Renal cortex interstitium (tissue), 15 donors: ENCODE data around the gene SARS2. TPM values are rescaled to one million over a fixed set of nuclear protein-coding genes. Genes with fewer than 3 reads are reported as not detected.
"Not testable (repeated sequence)": the region's sequence is repeated elsewhere in the genome, so short reads cannot be mapped to it uniquely, and the experiment has no call there.

Experiments
- DNase-seq, 11 donors: peaks; one replicate each; pipeline ENCODE4 v3.0.0-alpha.2; 2013; ENCODE audit warnings: low read depth in 9 of 11, low spot score in 4 of 11; ENCODE audit errors: extremely low read depth in 1 of 11
- long read RNA-seq, 16 experiments: transcript quantifications; one replicate each; lab custom pipeline, GENCODE V29; 2026
- polyA plus RNA-seq, 3 donors: library from polyadenylated mRNA; unstranded; fragments of 120-200 nt; gene quantifications; one replicate each; pipeline ENCODE4 v1.2.1, GENCODE V29; 2013; ENCODE audit not compliant: insufficient read length in 3 of 3

The SARS2 gene, protein sequence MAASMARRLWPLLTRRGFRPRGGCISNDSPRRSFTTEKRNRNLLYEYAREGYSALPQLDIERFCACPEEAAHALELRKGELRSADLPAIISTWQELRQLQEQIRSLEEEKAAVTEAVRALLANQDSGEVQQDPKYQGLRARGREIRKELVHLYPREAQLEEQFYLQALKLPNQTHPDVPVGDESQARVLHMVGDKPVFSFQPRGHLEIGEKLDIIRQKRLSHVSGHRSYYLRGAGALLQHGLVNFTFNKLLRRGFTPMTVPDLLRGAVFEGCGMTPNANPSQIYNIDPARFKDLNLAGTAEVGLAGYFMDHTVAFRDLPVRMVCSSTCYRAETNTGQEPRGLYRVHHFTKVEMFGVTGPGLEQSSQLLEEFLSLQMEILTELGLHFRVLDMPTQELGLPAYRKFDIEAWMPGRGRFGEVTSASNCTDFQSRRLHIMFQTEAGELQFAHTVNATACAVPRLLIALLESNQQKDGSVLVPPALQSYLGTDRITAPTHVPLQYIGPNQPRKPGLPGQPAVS
- polyA plus RNA-seq = 10 to 100 TPM; 43.2 to 56.0 (median 50.9) TPM
- long read RNA-seq, donor 1, partial matches to known transcripts = 0 of 3 reads
- long read RNA-seq, donor 1, other reads (novel, unspliced or antisense) = 0 of 3 reads
- long read RNA-seq, donor 2, partial matches to known transcripts = 0 of 4 reads
- long read RNA-seq, donor 2, other reads (novel, unspliced or antisense) = 0 of 4 reads
- long read RNA-seq, donor 3, transcript SARS2-201 (16 exons, 2,057 nt) = major isoform, 6 of 7 reads
- long read RNA-seq, donor 3, partial matches to known transcripts = 0 of 7 reads
- long read RNA-seq, donor 3, other reads (novel, unspliced or antisense) = 0 of 7 reads
- long read RNA-seq, donor 4, partial matches to known transcripts = 0 of 2 reads
- long read RNA-seq, donor 4, other reads (novel, unspliced or antisense) = 0 of 2 reads
- long read RNA-seq, donor 5, transcript SARS2-201 (16 exons, 2,057 nt) = major isoform, 9 of 12 reads
- long read RNA-seq, donor 5, partial matches to known transcripts = 0 of 12 reads
- long read RNA-seq, donor 5, other reads (novel, unspliced or antisense) = 0 of 12 reads
- long read RNA-seq, donor 6, partial matches to known transcripts = 0 of 7 reads
- long read RNA-seq, donor 6, other reads (novel, unspliced or antisense) = 0 of 7 reads
- long read RNA-seq, donor 7, partial matches to known transcripts = 0 of 5 reads
- long read RNA-seq, donor 7, other reads (novel, unspliced or antisense) = 0 of 5 reads
- long read RNA-seq, donor 8, transcript SARS2-201 (16 exons, 2,057 nt) = major isoform, 9 of 10 reads
- long read RNA-seq, donor 8, partial matches to known transcripts = 0 of 10 reads
- long read RNA-seq, donor 8, other reads (novel, unspliced or antisense) = 0 of 10 reads
- long read RNA-seq, donor 9, transcript SARS2-201 (16 exons, 2,057 nt) = major isoform, 6 of 7 reads
- long read RNA-seq, donor 9, partial matches to known transcripts = 0 of 7 reads
- long read RNA-seq, donor 9, other reads (novel, unspliced or antisense) = 0 of 7 reads
- long read RNA-seq, donor 10, partial matches to known transcripts = 0 of 4 reads
- long read RNA-seq, donor 10, other reads (novel, unspliced or antisense) = 0 of 4 reads
- long read RNA-seq, donor 11, partial matches to known transcripts = 0 of 4 reads
- long read RNA-seq, donor 11, other reads (novel, unspliced or antisense) = 0 of 4 reads
- long read RNA-seq, donor 12, partial matches to known transcripts = 0 of 2 reads
- long read RNA-seq, donor 12, other reads (novel, unspliced or antisense) = 0 of 2 reads
- long read RNA-seq, donor 13, transcript SARS2-201 (16 exons, 2,057 nt) = major isoform, 17 of 21 reads
- long read RNA-seq, donor 13, partial matches to known transcripts = 0 of 21 reads
- long read RNA-seq, donor 13, other reads (novel, unspliced or antisense) = 0 of 21 reads
- long read RNA-seq, donor 14, partial matches to known transcripts = 0 of 1 reads
- long read RNA-seq, donor 14, other reads (novel, unspliced or antisense) = 0 of 1 reads
- long read RNA-seq, donor 15, partial matches to known transcripts = 0 of 3 reads
- long read RNA-seq, donor 15, other reads (novel, unspliced or antisense) = 0 of 3 reads
- long read RNA-seq, donor 16, transcript SARS2-201 (16 exons, 2,057 nt) = major isoform, 11 of 15 reads
- long read RNA-seq, donor 16, partial matches to known transcripts = 0 of 15 reads
- long read RNA-seq, donor 16, other reads (novel, unspliced or antisense) = 0 of 15 reads

- peak in 10 of 11 donors; percentile 83 to 94 (median 89) for DNase-seq
Measured at GRCh38 chr19:38929929-38930775, at the start of gene SARS2. Gene SARS2, minus strand, starts transcription at chr19:38930763. Its CDS starts 27 bp downstream, at chr19:38930736.

DNA sequence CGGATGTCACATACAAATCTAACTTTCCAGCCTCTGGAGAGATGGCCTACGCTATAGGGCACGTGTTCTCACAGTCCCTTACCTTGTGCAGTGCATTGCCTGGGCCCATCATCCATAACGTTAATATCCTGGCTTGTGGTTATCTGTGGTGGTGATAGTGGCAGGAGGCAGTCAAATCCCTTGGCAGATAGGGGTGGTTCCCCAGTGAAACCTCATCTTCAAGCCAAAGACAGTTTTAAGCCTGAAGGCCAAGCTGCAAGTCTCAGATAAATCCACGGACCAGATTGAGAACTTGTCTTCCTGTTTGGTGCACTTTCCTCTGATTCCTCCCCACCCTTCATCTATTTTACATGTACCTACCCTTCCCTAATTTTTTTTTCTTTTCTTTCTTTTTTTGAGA, 49.2 kb upstream of the SARS2 start:
- no peak for DNase-seq

GRCh38 chr19:38978326-38978689, 47.7 kb upstream of the SARS2 start:
- no peak for DNase-seq

GRCh38 chr19:38977445-38978325, 47.1 kb upstream of the SARS2 start:
- no peak for DNase-seq

DNA sequence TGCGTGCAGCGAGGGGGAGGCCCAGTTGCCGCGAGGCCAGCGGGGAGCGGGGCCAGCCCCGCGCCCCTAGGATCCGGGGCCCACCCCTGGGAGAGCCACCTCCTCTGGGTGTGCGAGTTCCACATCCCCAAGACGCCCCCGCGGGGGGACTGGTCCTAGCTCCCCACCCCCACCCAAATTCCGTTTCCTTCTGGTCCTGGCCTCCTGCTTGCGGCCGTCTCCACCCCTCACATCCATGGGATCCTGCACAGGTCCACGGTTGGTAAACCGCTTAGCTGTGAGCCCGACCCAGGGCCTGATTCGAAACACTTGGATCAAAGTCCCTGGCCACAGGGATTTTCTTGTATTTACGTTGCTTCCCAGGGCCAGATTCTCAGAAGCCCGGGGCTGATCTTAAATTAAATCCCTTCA, 45.3 kb upstream of the SARS2 start:
- DNase-seq = peak in 8 of 11 donors; percentile 31 to 53 (median 38)

DNA sequence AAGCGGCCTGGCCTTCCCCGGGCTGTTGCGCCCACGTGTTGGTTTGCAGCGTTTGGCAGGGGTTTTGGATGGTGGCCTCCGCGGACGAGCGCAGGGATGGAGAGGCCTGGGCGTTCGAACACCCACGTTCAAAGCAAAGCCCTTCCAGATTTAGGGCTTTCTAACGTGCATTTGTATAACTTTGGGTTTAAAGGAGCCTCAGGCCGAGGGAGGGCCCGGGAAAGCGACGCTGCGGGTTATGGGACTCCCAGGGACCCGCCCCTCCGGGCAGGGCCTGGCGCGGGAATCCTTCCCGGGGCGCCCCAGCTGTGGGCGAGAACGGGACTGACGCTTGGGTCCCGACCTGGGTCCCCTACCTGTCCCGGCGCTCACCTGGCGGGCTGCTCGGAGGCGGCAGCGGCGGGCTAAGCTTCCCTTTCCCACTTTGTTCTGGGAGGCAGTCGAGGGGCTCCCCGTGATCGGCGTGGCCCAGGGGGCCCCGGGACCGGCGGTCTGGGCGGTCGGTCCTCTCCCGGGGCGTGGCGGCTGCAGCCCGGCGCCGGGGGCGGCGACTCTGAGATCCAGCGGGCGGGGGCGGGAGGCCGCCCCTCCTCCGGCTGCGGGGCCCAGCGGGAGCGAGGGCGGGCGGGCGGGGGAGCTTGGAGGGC, 44.8 kb upstream of the SARS2 start, which contains the start of gene FBXO17:
FBXO17 (minus strand) TSS at position 529 of the 647 bp plus-strand sequence. CDS start 25,423 bp downstream, outside the sequence.
- DNase-seq = peak in 9 of 11 donors; percentile 40 to 70 (median 63)

- no peak for DNase-seq
Measured at GRCh38 chr19:38974624-38975213, 44.2 kb upstream of the SARS2 start.

- no peak for DNase-seq
Measured at GRCh38 chr19:38971672-38972071, 41.1 kb upstream of the SARS2 start.

- DNase-seq = no peak
Measured at GRCh38 chr19:38970664-38971532, 40.3 kb upstream of the SARS2 start.

DNA sequence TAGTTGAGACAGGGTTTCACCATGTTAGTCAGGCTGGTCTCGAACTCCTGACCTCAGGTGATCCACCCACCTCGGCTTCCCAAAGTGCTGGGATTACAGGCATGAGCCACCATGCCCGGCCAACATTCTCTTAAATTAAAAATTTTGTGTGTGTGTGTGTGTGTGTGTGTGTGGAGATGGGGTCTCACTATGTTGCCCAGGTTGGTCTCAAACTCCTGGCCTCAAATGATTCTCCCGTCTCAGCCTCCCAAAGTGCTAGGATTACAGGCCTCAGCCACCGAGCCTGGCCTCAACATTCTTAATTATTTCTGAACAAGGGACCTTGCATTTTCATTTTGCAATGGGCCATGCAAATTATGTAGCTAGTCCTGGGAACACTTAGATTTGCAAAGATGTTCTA, 35.6 kb upstream of the SARS2 start:
- not testable (repeated sequence) for DNase-seq

DNA sequence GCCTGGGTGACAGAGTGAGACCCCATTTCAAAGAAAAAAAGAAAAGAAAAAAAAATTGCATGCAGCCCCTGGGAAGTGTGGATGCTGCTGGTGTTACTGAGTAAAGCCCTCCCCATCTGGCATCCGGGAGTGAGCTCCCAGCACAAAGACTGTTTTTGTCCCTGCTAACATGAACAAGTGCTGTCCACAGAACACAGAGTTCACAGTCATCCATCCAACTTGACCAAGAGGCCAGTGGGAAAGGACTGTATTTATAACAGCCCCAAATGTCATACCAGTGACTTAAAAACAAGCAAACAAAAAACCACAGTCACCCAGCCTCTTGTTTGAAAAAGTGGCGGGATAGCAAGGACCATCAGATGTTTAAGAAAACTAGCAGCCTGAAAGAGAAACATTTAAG, 34.2 kb upstream of the SARS2 start:
- DNase-seq = no peak

- no peak for DNase-seq
Measured at GRCh38 chr19:38959618-38960017, 29.1 kb upstream of the SARS2 start.

DNA sequence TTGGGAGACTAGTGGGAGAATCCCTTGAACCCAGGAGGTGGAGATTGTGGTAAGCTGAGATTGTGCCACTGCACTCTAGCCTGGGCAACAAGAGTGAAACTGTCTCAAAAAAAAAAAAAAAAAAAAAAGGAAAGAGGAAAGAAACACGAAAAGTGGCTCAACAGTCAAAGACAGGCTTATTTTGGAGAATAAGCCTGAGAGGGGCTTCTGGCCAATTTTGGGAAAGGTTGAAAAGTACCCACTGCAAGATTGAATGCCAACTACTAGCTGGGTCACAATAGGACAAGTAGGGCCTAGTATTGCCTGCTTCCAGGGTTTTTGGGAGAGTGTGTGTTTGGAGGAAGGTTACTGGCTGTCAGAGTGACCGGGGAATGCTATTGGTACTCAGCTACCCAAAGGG, 27.7 kb upstream of the SARS2 start:
- DNase-seq = no peak

- no peak for DNase-seq
Measured at GRCh38 chr19:38956264-38956663, 25.7 kb upstream of the SARS2 start.
